HepG2 (cell line): ENCODE measurements around the gene SAMD10. TPM values are rescaled to one million over a fixed set of nuclear protein-coding genes. Genes with fewer than 3 reads are reported as not detected.

Experiments used
- AFF4 ChIP-seq: sonication (generic); formaldehyde crosslinking; IDR thresholded peaks from 2 replicates; pipeline ENCODE4 v1.4.0; 2020; ENCODE audit warnings: missing genetic modification reagents
- ATF2 ChIP-seq: sonication (generic); formaldehyde crosslinking; IDR thresholded peaks from 2 replicates; pipeline ENCODE4 v1.4.0; 2020; ENCODE audit warnings: missing genetic modification reagents
- CC2D1A ChIP-seq: sonication (generic); formaldehyde crosslinking; IDR thresholded peaks from 2 replicates; pipeline ENCODE4 v1.8.1; 2023; ENCODE audit warnings: mild to moderate bottlenecking, missing genetic modification reagents
- CREM ChIP-seq, 2 experiments: sonication (generic) in 1 of 2; formaldehyde crosslinking in 1 of 2; IDR thresholded peaks; 2 replicates each; pipeline versions ENCODE4 v1.4.0 to v1.6.1; 2016 to 2020; ENCODE audit warnings: antibody characterized with exemption in 1 of 2, mild to moderate bottlenecking in 1 of 2, missing genetic modification reagents in 1 of 2
- KAT2B ChIP-seq: fragments of 150-350 bp; IDR thresholded peaks from 2 replicates; pipeline ENCODE4 v1.6.1; 2014; ENCODE audit warnings: low read depth, low read length, borderline replicate concordance
- MATR3 ChIP-seq: sonication (generic); formaldehyde crosslinking; IDR thresholded peaks from 2 replicates; pipeline ENCODE4 v1.4.0; 2020; ENCODE audit warnings: missing genetic modification reagents
- MYPOP ChIP-seq: sonication (generic); formaldehyde crosslinking; IDR thresholded peaks from 2 replicates; pipeline ENCODE4 v1.8.1; 2023; ENCODE audit warnings: mild to moderate bottlenecking, moderate library complexity, missing genetic modification reagents
- PHF21A ChIP-seq: sonication (generic); formaldehyde crosslinking; IDR thresholded peaks from 2 replicates; pipeline ENCODE4 v1.5.0; 2020; ENCODE audit warnings: mild to moderate bottlenecking, missing genetic modification reagents
- RFXANK ChIP-seq: IDR thresholded peaks from 2 replicates; pipeline ENCODE4 v1.6.1; 2016
- RNF2 ChIP-seq: fragments of 450-650 bp; conservative IDR thresholded peaks from 2 replicates; pipeline ENCODE4 v1.6.1; 2016; ENCODE audit warnings: low read depth
- SP2 ChIP-seq: sonication (generic); formaldehyde crosslinking; IDR thresholded peaks from 2 replicates; pipeline ENCODE4 v1.5.1; 2020; ENCODE audit warnings: mild to moderate bottlenecking, missing genetic modification reagents
- ZBTB39 ChIP-seq: sonication (generic); formaldehyde crosslinking; IDR thresholded peaks from 2 replicates; pipeline ENCODE4 v1.5.0; 2020; ENCODE audit warnings: missing genetic modification reagents
- ZMYM2 ChIP-seq: sonication (generic); formaldehyde crosslinking; IDR thresholded peaks from 2 replicates; pipeline ENCODE4 v1.8.0; 2022; ENCODE audit warnings: mild to moderate bottlenecking, missing genetic modification reagents
- ZNF251 ChIP-seq: sonication (generic); formaldehyde crosslinking; IDR thresholded peaks from 2 replicates; pipeline ENCODE4 v1.9.0; 2021; ENCODE audit warnings: mild to moderate bottlenecking, missing genetic modification reagents
- ZNF331 ChIP-seq: sonication (generic); formaldehyde crosslinking; IDR thresholded peaks from 2 replicates; pipeline ENCODE4 v1.4.0; 2020; ENCODE audit warnings: missing genetic modification reagents
- ZNF468 ChIP-seq: sonication (generic); formaldehyde crosslinking; IDR thresholded peaks from 2 replicates; pipeline ENCODE4 v1.8.0; 2022; ENCODE audit warnings: mild to moderate bottlenecking, moderate library complexity, missing genetic modification reagents
- ZNF589 ChIP-seq: sonication (generic); formaldehyde crosslinking; conservative IDR thresholded peaks from 2 replicates; pipeline ENCODE4 v1.8.0; 2022; ENCODE audit warnings: mild to moderate bottlenecking, moderate library complexity, missing genetic modification reagents
- polyA plus RNA-seq, 8 experiments: library from polyadenylated mRNA; depleted of rRNA in 3 of 8; stranded (reverse) in 7 of 8; unstranded in 1 of 8; fragments of >200 nt; fragmentation: Illumina TruSeq in 4 of 8; extraction: Trizol in 4 of 8; gene quantifications; 2 replicates each; pipeline versions ENCODE4 v1.2.1 to v1.2.3, GENCODE V29; 2011 to 2016; ENCODE audit warnings: low read depth in 4 of 8, missing spikeins in 1 of 8, mixed read lengths in 1 of 8; ENCODE audit not compliant: insufficient read depth in 1 of 8
- total RNA-seq, 5 experiments: library from RNA; depleted of rRNA; stranded (reverse); fragments of >200 nt; fragmentation: Illumina TruSeq; extraction: Trizol; gene quantifications; 2 replicates each; pipeline ENCODE4 v1.2.3, GENCODE V29; 2016; ENCODE audit warnings: low read depth in 1 of 5
- TF ChIP-seq, protein P1 (sequence below): sonication (generic); formaldehyde crosslinking; IDR thresholded peaks from 2 replicates; pipeline ENCODE4 v1.5.0; 2020; ENCODE audit warnings: missing genetic modification reagents, mild to moderate bottlenecking, borderline replicate concordance

The SAMD10 gene
- total and polyA plus RNA-seq, 2 of the 13 experiments (the other 11 are each of a cell fraction or from before 2014, with no cell fraction given): 6.1 to 11.0 TPM

- TF ChIP-seq RFXANK (CRISPR knock-in tag) (0 out of 2 replicates have a peak, but pooled peaks have one; percentile 77), MATR3 (no peak), RNF2 (0 out of 2 replicates have a peak, but pooled peaks have one; percentile 44), AFF4 (CRISPR knock-in tag) (no peak), CC2D1A (0 out of 2 replicates have a peak, but pooled peaks have one; percentile 35), ATF2 (CRISPR knock-in tag) (peak; percentile 83), ZBTB39 (no peak; the same call in 1 of the 2 replicates), MYPOP (CRISPR knock-in tag) (peak; percentile 56; the same call in 1 of the 2 replicates), SP2 (CRISPR knock-in tag) (no peak), ZNF589 (peak; percentile 19; the same call in 1 of the 2 replicates), KAT2B (no peak), CREM (IDR thresholded peaks at IDR 0.05) (peak; percentile 54), CREM (CRISPR knock-in tag; IDR thresholded peaks at IDR 0.05) (0 out of 2 replicates have a peak, but pooled peaks have one; percentile 24), ZNF251 (CRISPR knock-in tag) (no peak), ZMYM2 (CRISPR knock-in tag) (peak; percentile 73), ZNF331 (CRISPR knock-in tag) (peak; percentile 92), PHF21A (CRISPR knock-in tag) (peak; percentile 98), ZNF468 (CRISPR knock-in tag) (no peak)
- TF ChIP-seq, protein P1, sequence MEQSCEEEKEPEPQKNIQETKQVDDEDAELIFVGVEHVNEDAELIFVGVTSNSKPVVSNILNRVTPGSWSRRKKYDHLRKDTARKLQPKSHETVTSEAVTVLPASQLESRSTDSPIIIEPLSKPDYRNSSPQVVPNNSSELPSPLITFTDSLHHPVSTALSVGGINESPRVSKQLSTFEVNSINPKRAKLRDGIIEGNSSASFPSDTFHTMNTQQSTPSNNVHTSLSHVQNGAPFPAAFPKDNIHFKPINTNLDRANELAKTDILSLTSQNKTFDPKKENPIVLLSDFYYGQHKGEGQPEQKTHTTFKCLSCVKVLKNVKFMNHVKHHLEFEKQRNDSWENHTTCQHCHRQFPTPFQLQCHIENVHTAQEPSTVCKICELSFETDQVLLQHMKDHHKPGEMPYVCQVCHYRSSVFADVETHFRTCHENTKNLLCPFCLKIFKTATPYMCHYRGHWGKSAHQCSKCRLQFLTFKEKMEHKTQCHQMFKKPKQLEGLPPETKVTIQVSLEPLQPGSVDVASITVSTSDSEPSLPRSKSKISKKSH: peak; percentile 80; the same call in 1 of the 2 replicates
These were observed 868 bp downstream of the SAMD10 start (continued) for GRCh38 chr20:63978319-63979228.
